ENCODE data around the gene DUSP8. TPM values are rescaled to one million over a fixed set of nuclear protein-coding genes. Genes with fewer than 3 reads are reported as not detected.
"Not testable (repeated sequence)": the region's sequence is repeated elsewhere in the genome, so short reads cannot be mapped to it uniquely, and the experiment has no call there.

The DUSP8 gene
- total RNA-seq, 1 donor from 2014 or later, result 9.0 TPM

DNA sequence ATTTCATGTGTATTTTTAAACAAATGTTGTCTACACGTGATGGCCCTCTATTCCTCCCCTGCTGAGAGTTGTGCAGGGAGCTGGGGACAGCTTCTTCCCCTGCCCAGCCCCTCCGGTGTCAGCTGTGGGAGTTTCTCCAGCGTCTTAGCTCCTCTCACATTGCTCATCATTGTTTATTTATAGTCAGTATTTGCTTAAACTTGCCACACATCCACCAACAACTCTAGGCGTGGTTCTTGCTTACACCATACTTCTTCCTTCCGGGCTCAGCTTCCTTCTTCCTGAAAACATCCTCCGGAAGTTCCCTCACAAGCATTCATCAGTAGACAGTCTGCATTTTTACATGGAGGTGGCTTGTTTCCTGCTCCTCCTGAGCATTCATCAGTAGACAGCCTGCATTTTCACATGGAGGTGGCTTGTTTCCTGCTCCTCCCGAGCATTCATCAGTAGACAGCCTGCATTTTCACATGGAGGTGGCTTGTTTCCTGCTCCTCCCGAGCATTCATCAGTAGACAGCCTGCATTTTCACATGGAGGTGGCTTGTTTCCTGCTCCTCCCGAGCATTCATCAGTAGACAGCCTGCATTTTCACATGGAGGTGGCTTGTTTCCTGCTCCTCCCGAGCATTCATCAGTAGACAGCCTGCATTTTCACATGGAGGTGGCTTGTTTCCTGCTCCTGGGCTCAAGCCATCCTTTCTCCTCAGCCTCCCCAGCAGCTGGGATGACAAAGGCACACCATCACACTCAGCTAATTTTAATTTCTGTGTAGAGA, 17.3 kb upstream of the DUSP8 start:
- not testable (repeated sequence) for DNase-seq (ENCODE audit: low read depth)

DNA sequence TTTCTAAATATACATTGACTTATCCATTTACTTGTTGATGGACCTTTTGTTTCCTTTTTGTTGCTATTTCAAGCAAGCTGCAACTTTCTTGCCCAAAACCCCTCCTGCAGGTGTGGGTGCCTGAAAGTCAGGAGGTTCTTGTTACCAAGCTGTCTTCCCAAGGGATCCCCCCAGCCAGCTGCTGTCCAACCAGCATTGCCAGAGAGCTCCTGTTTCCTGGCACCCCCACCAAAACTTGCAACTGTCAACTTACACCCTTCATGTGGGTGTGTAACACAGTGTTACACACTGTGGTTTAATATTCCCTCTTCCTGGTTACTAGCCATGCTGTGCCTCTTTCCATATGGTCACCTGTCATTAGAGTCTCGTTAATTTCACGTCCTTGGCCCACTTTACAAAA, 14.6 kb upstream of the DUSP8 start:
- DNase-seq (ENCODE audit: low read depth), result no peak

DNA sequence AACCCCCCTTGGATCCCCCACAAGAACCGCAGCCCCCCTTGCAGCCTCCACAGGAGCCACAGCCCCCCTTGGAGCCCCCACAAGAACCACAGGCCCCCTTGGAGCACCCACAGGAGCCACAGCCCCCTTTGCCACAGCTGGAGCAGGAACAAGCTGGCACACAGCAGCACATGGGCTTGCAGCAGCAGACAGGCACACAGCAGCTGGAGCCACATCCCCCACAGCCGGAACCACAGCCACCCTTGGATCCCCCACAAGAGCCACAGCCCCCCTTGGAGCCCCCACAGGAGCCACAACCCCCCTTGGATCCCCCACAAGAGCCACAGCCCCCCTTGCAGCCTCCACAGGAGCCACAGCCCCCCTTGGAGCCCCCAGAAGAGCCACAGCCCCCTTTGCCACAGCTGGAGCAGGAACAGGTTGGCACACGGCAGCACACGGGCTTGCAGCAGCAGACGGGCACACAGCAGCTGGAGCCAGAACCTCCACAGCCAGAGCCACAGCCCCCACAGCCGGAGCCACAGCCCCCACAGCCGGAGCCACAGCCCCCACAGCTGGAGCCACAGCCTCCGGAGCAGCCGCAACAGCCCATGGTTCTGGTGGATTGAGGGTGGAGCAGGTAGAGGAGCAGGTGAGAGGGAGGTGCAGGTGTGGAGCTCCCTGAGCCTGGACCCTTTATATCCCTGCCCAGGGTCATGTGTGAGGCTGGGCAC, 12.7 kb upstream of the DUSP8 start, which contains the start of gene KRTAP5-1:
Gene KRTAP5-1 (minus strand): TSS at position 623 of the 710 bp plus-strand sequence. CDS start 34 bp downstream, at position 589.
- DNase-seq (ENCODE audit: low read depth), result not testable (repeated sequence)

DNA sequence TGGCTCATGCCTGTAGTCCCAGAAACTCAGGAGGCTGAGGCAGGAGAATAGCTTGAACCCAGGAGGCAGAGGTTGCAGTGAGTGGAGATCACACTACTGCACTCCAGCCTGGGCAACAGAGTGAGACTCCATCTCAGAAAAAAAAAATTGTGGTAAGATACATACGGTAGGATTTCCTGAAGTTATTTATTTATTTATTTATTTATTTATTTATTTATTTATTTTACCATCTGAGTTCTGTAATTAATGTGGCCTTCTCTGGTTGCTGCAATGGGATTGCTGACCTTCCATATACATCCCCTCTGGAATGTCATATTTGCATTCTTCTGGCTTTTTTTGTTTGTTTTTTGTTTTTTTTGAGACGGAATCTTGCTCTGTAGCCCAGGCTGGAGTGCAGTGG, 10.8 kb upstream of the DUSP8 start:
- DNase-seq (ENCODE audit: low read depth), result not testable (repeated sequence)

DNA sequence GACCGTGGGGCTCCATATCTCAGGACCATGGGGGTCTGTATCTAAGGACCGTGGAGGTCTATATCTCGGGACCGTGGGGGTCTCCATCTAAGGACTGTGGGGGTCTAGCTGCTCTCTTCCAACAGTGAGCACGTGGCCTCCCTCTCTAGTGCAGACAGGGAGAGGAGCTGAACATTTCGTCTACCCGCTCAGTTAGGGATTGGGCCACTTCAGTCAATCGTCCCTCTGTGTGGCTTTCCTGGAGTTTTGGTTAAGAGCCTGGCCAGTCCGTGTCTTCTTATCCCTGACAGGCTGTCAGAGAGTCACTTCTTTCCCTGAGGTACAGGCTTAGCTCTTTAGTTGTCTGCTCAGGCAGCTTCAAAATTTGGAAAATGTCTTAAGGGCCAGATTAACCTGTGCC, 9.9 kb upstream of the DUSP8 start:
- DNase-seq (ENCODE audit: low read depth), result no peak

DNA sequence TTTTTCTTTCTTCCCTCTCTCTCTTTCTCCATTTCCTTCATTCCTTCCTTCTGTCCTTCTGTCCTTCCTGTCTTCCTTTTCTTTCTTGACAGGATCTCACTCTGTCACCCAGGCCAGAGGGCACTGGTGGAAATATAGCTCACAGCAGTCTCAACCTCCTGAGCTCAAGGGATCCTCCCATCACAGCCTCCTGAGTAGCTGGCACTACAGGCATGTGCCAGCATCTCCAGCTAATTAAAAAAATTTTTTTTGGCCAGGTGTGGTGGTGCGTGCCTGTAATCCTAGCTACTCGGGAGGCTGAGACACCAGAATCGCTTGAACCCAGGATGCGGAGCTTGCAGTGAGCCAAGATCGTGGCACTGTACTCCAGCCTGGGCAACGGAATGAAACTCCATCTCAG, 4.8 kb upstream of the DUSP8 start:
- DNase-seq (ENCODE audit: low read depth), result no peak

DNA sequence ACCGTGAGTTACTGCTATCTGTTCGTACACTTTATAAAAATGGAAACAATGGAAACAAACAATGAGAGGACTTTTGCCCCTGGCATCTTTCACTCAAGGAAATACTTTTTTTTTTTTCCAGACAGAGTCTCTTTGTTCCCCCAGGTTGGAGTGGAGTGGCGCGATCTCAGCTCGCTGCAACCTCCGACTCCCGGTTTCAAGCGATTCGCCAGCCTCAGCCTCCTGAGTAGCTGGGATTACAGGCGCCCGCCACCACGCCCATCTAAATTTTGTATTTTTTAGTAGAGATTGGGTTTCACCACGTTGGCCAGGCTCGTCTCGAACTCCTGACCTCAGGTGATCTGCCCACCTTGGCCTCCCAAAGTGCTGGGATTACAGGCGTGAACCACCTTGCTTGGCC, 3.7 kb upstream of the DUSP8 start:
- not testable (repeated sequence) for DNase-seq (ENCODE audit: low read depth)

DNA sequence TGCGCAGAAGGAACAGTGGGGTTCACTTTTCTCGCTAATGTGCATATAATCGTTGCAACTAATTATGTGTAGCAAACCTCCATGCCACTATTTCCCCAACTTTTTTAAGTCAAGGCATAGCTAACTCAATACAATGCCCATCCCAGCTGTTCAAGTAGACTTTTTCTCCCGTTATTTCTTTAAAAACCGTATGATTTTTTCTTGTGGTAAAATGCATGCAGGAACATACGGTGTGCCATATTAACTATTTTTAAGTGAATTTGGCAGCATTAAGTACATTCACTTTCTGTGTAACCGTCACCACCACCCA, 2.8 kb upstream of the DUSP8 start:
- no peak for DNase-seq (ENCODE audit: low read depth)

DNA sequence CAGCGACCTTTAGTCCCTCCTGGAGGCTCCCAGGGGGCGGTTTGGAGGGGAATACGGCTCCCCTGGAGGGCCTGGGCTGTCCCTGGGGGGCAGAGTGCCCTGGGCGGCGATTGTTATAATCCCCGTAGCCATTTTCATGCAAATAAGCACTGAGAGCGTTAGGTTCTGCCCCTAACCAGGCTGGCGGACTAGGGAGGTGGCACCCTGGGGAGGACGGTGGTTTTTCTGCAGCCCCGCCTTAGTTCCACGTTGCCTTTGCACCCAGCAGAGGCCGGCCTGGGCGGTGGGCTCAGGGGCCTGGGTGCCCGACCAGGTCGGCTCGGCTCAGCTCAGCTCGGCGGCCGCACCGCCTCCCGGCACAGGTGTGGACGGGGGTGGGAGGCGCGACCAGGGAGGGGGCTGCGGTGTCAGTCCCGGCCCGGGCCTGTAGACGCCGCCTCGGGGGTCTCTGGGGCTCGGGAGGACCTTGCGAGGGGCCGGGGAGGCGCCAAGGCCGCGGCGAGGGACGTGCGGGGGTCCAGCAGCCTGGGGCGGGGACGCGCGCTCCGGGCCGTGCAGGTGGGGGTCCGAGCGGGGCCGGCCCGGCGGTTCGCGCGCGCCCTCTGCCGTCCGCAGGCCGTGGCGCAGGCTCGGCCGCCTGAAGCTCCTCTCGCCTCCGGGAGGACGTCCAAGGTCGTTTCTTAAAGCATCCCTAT, 2.3 kb upstream of the DUSP8 start:
- no peak for DNase-seq (ENCODE audit: low read depth)

DNA sequence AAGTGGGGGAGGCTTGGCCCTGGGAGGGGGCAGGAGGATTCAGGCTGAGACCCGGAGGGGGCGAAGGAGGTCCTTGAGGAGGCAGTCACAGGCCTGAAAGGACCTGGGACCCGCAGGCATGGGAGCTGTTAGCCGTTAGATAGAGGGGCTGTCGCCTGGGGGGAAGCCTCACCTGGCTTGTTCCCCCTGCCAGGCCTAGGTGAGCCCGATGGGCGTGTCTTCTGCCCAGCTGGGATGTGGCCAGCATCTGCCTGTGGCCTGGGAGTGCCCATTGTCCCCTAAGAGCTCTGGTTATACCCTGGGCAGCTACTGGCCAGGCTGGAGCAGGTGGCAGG, 1.8 kb upstream of the DUSP8 start:
- no peak for DNase-seq (ENCODE audit: low read depth)

DNA sequence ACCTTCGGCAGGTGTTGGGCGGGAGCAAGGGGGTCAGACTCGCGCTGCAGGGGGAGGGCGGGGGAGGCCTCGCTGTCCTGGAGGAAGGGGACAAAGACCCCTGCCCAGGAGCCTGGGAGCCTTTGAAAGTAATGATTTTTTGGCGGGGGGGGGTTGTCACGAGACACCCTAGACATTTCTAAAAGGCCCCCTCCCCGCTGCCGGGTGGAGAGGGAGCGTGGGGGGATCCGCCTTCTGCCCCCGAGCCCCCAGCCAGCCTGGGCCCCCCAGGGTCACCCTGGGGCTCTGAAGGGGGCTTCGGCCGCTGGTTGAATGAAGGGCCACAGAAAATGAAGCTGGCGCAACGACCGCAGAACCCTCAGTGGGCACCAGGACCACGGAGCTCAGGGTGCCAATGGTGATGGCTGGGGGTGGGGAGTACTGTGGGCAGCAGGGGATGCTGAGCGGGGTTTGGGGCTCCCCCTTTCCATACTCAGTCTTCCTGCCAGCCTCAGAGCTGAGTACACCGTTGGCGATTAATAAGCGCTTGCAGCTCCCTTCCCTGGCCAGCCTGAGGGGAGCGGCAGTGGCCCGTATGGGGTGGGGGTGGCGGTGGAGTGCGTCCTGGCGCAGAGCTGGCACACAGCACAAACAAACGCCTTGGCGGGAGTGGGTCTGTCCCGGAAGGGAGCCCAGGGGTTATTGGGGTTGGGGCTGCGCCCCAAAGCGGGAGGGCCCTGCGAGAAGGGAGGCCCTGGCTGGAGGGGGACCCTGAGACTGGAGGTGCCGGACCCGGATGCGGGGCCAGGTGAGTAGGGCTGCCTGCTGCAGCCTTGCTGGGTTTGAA, 1.2 kb upstream of the DUSP8 start:
- DNase-seq (ENCODE audit: low read depth), result no peak

DNA sequence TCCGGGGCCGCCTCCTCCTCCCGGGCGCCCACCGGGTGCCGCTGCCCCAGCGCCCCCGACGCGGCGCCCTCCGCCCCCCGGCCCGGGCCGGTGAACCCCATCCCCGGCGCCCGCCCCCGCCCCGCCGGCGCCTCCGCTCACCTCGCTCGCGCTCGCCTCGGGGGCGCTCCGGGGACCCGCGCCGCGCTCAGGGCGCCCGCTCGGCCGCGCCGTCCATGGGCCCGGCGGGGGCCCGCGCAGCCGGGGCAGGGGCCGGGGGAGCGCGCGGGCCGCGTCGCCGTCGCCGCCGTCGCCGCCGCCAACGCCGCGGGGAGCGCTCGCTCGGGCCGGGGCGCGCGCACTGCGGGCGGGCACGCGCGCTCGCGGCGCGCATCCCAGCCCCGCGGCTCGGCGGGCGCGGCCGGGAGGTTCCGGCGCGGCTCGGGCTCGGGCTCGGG, 293 bp downstream of the DUSP8 start:
- DNase-seq (ENCODE audit: low read depth), result no peak

DNA sequence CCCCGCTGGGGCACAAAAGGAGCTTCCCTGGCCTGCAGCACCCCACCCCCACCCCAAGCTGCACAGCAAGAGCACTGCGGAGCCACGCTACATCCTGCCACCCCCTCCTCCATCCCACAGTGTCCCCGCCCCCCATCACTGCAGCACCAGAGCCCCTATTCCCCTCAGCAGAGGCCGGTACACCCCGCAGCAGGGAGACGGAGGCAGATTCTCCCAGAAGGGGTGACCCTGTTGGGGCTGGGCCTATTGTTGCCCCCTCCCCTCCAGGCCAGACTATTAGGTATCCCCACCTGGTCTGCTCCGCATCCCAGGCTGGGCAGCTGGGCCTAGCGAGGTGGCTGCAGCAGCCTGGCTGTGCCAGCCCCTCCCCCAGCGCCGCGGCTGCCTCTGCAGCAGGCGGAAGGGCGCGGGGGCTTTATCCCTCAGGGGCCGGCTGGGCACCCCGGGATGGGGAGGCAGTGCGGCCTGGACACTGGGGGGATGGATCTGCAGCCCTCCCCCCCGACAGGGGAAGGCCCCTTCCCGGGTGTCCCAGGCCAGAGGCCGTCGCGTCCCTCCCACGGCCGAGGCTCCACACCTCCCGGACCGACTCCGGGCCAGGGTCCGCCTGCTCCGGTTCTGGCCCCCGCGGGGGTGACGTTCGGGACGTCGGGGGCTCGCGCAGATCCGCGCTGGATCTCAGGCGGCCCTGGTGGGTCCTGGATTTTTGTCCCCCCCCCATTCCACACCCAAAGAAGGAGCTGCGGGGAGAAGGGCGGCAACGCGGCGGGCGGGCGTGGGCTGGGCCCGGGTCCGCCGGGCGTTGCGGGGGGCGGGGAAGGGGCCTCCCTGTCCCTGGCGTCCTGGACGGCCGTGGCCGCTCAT, 943 bp downstream of the DUSP8 start:
- DNase-seq (ENCODE audit: low read depth), result no peak

DNA sequence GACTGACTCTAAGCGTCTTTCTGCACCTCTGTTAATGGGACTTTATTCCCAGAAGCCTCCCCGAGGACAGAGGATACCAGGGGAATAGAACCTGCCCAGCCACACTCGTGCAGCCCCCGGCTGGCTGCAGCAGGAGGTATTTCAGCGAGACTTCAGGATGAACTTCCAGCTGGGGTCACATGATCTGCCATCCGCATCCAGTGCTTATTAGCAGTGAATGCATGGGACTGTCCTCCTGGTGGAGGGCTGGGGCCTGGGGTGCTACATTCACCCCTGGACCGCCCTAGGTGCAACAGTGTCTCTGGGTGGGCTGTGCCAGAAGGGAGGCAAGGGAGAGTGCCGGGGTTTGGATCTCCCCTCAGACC, 1.6 kb downstream of the DUSP8 start:
- DNase-seq (ENCODE audit: low read depth), result no peak

DNA sequence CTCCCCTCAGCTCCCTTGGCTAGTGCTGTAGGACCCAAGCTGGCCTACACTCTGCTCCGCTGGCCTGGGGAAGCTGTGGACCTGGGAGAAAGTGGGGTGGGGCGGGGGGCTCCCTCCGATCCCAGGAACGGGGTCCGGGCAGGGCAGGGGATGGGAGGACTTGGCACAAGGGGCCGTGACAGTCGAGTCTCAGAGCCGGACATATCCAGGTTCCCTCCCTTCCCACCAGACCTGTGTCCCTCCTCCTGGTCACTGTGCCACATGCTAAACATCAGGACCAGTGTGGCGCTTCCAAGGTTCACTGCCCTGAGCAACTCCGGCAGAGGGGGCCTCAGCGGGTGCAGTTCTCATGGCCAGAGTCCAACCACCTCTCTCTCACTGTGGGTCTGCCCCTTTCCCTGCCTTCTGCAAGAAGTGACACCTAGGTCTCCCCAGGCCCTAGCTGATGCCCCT, 2.0 kb downstream of the DUSP8 start:
- no peak for DNase-seq (ENCODE audit: low read depth)

DNA sequence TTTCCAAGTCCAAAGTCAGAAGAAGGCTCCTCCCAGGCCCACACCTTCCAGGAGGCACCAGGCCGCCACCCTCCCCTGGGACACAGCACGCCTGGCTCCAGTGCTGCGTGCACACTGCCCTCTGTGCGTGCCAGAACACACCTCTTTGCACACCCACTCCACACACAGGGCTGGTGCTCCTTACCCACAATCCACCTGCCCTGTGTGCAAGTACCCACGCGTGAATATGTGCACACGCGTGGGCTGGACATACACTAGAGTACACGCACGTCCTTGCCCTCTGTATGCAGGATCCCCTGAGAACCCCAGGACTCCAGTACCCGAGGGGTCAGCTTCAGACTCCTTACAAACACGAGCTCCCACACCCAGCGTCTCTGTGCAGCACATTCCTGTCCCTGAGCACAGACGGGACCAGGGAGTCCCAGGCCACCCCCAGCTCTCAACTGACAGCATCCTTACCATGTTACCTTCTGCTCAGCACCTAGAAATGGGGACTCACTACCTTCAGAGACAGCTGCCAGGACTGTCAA, 2.8 kb downstream of the DUSP8 start:
- no peak for DNase-seq (ENCODE audit: low read depth)

DNA sequence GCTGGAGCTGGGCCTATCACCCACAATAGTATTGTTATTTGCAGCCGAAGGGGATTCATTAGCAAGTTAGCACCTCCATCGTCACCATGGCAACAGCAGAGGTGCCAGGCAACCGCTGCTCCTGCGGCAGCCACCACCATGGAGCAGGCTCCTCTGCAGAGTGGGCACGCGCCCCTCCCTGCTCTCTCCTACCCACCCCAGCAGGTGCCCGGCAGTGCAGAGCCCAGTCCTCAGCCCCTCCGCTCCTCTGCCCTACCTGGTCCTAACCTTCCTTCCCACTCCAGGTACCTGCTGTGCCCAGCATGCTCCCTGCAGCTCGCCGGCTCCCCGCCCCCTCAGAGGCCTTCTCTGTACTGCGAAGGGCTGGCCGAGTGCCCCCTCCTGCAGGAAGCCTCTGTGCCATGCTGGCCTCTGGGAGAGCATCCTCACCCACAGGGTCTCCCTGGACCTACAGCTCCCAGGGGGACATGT, 3.6 kb downstream of the DUSP8 start:
- no peak for DNase-seq (ENCODE audit: low read depth)

DNA sequence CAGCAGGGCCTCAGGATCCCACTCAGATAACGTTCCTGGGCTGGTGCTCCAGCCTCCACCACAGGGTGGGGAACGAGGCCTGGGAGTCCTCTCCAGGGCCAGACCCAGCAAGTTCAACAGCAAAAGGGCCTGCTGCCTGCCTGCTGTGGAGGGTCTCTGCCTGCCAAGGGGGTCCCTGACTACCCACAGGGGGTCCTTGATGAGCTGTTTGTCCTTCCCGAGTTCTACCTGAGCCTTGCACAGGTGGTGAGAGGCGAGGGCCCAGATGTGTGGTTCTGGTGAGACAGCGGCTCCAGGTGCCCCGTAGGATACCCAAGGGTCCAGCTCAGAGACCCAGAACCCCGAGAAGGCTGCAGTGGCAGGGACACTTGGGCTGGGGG, 4.4 kb downstream of the DUSP8 start:
- DNase-seq (ENCODE audit: low read depth), result no peak

DNA sequence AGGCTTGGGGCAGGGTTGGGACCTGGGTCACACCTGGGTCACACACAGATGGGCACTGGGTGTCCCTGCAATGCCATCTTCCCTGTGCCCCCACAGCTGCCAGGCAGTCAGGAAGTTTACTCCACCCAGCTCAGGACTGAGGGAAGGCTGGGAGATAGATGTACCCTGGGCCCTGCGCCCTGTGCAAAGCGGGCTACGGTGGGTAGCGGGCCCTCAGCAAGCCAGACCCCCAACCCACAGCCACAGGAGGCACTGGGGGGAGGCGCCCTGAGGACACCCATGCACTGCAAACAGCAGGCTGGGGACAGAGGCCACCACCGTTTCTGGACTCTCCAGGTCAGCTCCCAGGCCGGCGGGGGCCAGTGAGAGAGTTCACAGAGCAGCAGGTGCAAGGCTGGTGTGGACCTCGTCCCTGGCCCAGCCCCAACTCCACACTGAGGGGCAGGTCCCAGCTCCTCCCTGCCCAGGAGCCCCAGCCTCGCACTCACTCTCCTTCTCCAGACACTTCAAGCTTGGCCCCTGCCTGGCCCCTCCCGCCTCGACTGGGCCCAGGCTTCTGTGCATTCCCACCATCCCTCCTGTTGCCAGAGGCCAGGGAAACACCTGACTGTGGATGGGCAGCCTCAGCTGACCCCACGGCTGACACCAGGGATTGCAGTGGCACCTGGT, 4.9 kb downstream of the DUSP8 start:
- DNase-seq (ENCODE audit: low read depth), result no peak

DNA sequence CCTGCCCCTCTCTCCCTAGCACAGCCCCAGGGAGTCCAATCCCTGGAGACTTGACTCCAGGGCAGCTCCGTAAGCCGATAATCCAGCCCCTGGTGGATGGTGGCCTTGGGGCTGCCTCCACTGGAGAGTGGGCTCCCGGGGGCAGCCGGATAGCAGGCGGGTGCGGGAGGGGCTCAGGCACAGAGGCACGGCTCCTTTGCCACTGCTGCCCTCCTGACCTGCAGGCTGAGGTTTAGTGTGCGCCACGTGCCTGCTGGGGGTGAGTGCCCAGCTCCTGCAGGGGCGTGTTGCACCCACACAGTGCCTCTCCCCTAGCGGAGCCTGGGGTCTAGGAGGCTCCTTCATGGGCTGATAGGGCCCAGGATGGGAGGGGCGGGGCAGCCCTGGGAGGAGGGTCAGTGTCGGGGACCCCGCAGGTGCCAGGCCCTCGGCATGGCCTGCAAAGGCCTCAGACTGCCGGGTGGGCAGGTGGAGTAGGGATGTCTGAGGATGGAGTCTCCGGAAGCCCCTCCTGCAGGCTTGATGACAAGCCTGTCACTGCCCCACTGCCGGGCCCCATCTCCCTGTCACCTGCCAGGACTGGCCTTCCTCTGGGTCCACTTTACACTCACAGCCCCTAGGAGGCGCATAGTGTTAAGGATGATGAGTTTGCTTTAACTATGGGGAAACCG, 5.6 kb downstream of the DUSP8 start:
- DNase-seq (ENCODE audit: low read depth), result no peak
